Transverse colon (tissue), 4 donors: ENCODE measurements around the gene ANK3. TPM values are rescaled to one million over a fixed set of nuclear protein-coding genes. Genes with fewer than 3 reads are reported as not detected.

Experiments
- DNase-seq: peaks from one replicate; pipeline ENCODE4 v3.0.0-alpha.2; 2019
- H3K27ac ChIP-seq, 4 donors: fragments of 200-600 bp; sonication (generic); 2 replicates each; pipeline ENCODE4 v1.5.1; 2016 to 2018; ENCODE audit warnings: inconsistent platforms in 4 of 4
- H3K27me3 ChIP-seq: fragments of 200-600 bp; sonication (generic); 2 replicates; pipeline ENCODE4 v1.5.1; 2017; ENCODE audit warnings: inconsistent platforms
- H3K36me3 ChIP-seq, 4 donors: fragments of 200-600 bp; sonication (generic); 2 replicates each; pipeline ENCODE4 v1.5.1; 2017 to 2019; ENCODE audit warnings: inconsistent platforms in 4 of 4
- H3K4me1 ChIP-seq, 4 donors: fragments of 200-600 bp; sonication (generic); 2 replicates each; pipeline ENCODE4 v1.5.1; 2017 to 2020; ENCODE audit warnings: inconsistent platforms in 4 of 4
- H3K4me3 ChIP-seq, 4 donors: fragments of 200-600 bp; sonication (generic); 1 replicate in 1 of 4; 2 replicates in 3 of 4; pipeline versions ENCODE4 v1.5.1 to v1.6.1; 2017 to 2019; ENCODE audit warnings: inconsistent platforms in 4 of 4
- H3K9me3 ChIP-seq, 2 donors: fragments of 200-600 bp; sonication (generic); 2 replicates each; pipeline ENCODE4 v1.5.1; 2017 to 2019; ENCODE audit warnings: inconsistent platforms in 2 of 2
- CTCF ChIP-seq, 5 experiments: fragments of 200-600 bp in 3 of 5; fragments of 450-650 bp in 2 of 5; sonication (generic) in 3 of 5; IDR thresholded peaks; 1 replicate in 2 of 5; 2 replicates in 3 of 5; pipeline ENCODE4 v1.5.1; 2016 to 2017; ENCODE audit warnings: antibody characterized with exemption in 5 of 5, inconsistent platforms in 3 of 5, mild to moderate bottlenecking in 2 of 5, moderate library complexity in 1 of 5
- EP300 ChIP-seq: sonication (generic); formaldehyde crosslinking; IDR thresholded peaks from one replicate; pipeline ENCODE4 v1.6.1; 2017; ENCODE audit warnings: antibody characterized with exemption, low read depth
- POLR2A ChIP-seq: fragments of 450-650 bp; IDR thresholded peaks from one replicate; pipeline ENCODE4 v1.6.1; 2016; ENCODE audit warnings: antibody characterized with exemption, mild to moderate bottlenecking, moderate library complexity
- POLR2AphosphoS5 ChIP-seq, 3 donors: sonication (generic); formaldehyde crosslinking; IDR thresholded peaks; one replicate each; pipeline ENCODE4 v1.6.1; 2016; ENCODE audit warnings: antibody characterized with exemption in 3 of 3
- WGBS, 2 donors: methylation state at CpG; one replicate each; pipeline ENCODE4 v1.1.5; 2018; ENCODE audit warnings: low coverage in 1 of 2; 5-methylcytosine and 5-hydroxymethylcytosine counted together
- in situ Hi-C, 4 donors: fragments of 200-750 bp; cut with MboI; loops; one replicate each; pipeline versions ENCODE4 v1.15.0 to v1.15.1; 2017; ENCODE audit warnings: low sequenced_read_pairs in 3 of 4, low pct_ligation_motif_present in 1 of 4, low pct_unique_long_range_greater_than_20kb in 1 of 4
- intact Hi-C: fragments of 100-400 bp; cut with DNase I; formaldehyde crosslinking; loops from one replicate; pipeline ENCODE4 v1.15.1; 2023; ENCODE audit warnings: low total_unique reads
- total RNA-seq, 4 donors: library from RNA; depleted of rRNA; stranded (reverse); fragments of >200 nt; gene quantifications; one replicate each; pipeline ENCODE4 v1.1.0, GENCODE V29; 2016

The ANK3 gene
- total RNA-seq, 4 donors from 2014 or later, result 41.2 to 230 (median 172) TPM

- Histone ChIP-seq H3K36me3 (no peaks in the 10 kb centered on the region), H3K9me3 (no peaks in the 10 kb centered on the region), H3K27ac (no peak overlapping the region), H3K27me3 (no peaks in the 10 kb centered on the region), H3K4me3 (no peak overlapping the region), H3K4me1 (no peaks in the 10 kb centered on the region)
- no peak for DNase-seq
- 73 to 75% methylated on average over 1 of the region's 1 CpG for WGBS, 2 donors
- in situ Hi-C loops (no loop called here), intact Hi-C loops (no loop called here)
- TF ChIP-seq POLR2AphosphoS5 (IDR thresholded peaks at IDR 0.05) (no peak), EP300 (no peak), POLR2A (no peak), CTCF (IDR thresholded peaks at IDR 0.05) (no peak)
Measured at GRCh38 chr10:60377955-60378354, 11.7 kb downstream of the ANK3 start.

- no peak overlapping the region for H3K27ac ChIP-seq
- WGBS, 2 donors, result 66% methylated on average over 1 of the region's 1 CpG; no CpG with 5 or more reads in 1 of the 2 donors
- H3K9me3 ChIP-seq, result no peaks in the 10 kb centered on the region
- H3K36me3 ChIP-seq, result no peaks in the 10 kb centered on the region
- H3K27me3 ChIP-seq, result no peaks in the 10 kb centered on the region
- no peak for TF ChIP-seq POLR2AphosphoS5 (IDR thresholded peaks at IDR 0.05)
- TF ChIP-seq EP300, result no peak
- TF ChIP-seq CTCF (IDR thresholded peaks at IDR 0.05), result no peak
- TF ChIP-seq POLR2A, result no peak
- no peaks in the 10 kb centered on the region for H3K4me1 ChIP-seq
- intact Hi-C loops (no loop called here), in situ Hi-C loops (no loop called here)
- no peak overlapping the region for H3K4me3 ChIP-seq
- no peak for DNase-seq
Measured at GRCh38 chr10:60377042-60377352, 12.7 kb downstream of the ANK3 start.

GRCh38 chr10:60376221-60377041 is 13.2 kb downstream of the ANK3 start:
- no peaks in the 10 kb centered on the region for H3K9me3 ChIP-seq
- in situ Hi-C loops, result no loop called here
- no peak overlapping the region for H3K4me3 ChIP-seq
- no peak overlapping the region for H3K27ac ChIP-seq
- H3K4me1 ChIP-seq, result no peaks in the 10 kb centered on the region
- no peaks in the 10 kb centered on the region for H3K36me3 ChIP-seq
- no peak for DNase-seq
- TF ChIP-seq EP300 (no peak), POLR2A (no peak), POLR2AphosphoS5 (IDR thresholded peaks at IDR 0.05) (no peak), CTCF (IDR thresholded peaks at IDR 0.05) (no peak)
- WGBS, 2 donors, result 86 to 93% methylated on average over 3 to 6 of the region's 6 CpGs
- H3K27me3 ChIP-seq, result no peaks in the 10 kb centered on the region
- intact Hi-C loops, result no loop called here

- H3K27ac ChIP-seq, result no peak overlapping the region
- DNase-seq, result no peak
- H3K4me1 ChIP-seq, result no peaks in the 10 kb centered on the region
- WGBS, 2 donors, result 45 to 77% methylated on average over 2 to 5 of the region's 5 CpGs
- no peaks in the 10 kb centered on the region for H3K9me3 ChIP-seq
- intact Hi-C loops, result no loop called here
- H3K4me3 ChIP-seq, result no peak overlapping the region
- no peaks in the 10 kb centered on the region for H3K27me3 ChIP-seq
- in situ Hi-C loops, result no loop called here
- H3K36me3 ChIP-seq, result no peaks in the 10 kb centered on the region
- TF ChIP-seq POLR2AphosphoS5 (IDR thresholded peaks at IDR 0.05) (no peak), POLR2A (no peak), EP300 (no peak), CTCF (IDR thresholded peaks at IDR 0.05) (no peak)
Measured at GRCh38 chr10:60375293-60376004, 14.2 kb downstream of the ANK3 start.
